ENCODE data around the gene FADS1.

Gene FADS1

GRCh38 chr11:61846362-61847020 is 29.7 kb upstream of the FADS1 start:
- DNase-seq (ENCODE audit: low read depth), result no peak

DNA sequence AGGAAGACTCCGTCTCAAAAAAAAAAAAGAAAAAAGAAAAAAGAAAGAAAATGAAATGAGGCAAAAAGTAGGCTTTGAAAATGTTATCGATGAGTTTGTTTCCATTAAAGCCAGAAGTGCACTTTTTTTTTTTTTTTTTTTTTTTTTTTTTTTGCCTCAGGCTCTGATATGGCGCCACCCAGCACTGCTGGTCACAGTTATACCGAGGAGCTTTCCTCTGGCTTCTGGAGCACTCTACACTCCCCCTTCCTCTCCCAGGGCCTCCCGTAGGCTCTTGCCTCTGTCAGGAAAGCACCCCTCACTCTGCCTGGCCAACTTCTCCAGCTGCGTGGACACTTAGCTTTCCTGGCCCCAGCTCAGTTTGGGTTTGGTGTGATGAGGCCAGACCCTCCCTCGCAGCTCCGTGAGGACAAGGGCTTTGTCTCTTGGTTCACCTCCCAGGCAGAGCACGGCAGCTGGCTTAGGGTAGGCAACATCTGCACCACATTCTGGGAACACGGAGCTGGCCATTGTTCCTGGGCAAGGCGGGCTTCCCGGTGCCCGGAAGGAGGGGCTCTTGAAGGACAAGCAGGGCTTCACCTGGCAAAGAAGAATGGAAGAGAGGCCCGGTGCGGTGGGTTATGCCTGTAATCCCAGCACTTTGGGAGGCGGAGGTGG is 28.2 kb upstream of the FADS1 start:
- DNase-seq (ENCODE audit: low read depth), result no peak

- DNase-seq (ENCODE audit: low read depth), result no peak
Measured at GRCh38 chr11:61842528-61842820, 25.7 kb upstream of the FADS1 start.

DNA sequence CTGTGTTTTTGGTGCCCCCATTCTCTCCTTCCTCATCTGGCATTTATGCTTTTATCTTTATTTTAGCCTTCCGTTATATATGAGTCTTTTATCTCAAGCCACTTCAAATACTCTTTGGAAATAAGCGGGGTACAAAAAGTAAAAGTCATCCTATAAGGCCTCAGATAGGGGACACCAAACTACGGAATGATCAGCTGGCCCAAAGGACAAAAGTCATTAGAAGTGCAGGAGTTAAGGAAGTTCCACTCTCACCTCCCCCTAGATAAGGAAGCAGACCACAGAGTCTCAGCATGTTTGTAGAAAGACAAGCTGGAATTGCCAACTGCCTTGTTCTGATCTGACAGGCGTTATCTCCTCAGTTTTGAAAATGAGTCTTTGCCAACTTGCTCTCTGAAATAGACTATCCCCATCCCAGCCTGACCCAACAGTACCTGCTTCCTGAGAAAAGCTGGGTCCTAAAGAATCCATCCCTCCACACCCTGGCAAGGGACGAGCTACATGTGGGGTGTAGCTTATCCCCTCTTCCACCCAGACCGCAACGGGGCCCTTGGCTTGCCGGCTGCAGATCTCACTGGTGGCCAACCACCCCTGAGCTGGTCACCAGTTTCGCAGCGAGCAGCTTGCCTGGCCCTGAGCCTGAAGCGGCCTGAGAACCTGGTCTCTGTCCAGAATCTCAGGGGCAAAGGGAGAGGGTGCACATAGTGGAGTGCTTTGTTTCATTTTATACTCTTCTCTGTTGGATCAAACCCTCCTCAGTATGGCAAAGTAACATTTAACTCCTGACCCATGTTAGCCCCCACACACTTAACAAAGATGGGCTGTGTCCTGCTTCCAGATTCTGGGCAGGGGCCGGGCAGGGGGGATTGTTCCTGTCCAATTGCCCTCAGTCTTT is 25.1 kb upstream of the FADS1 start:
- no peak for DNase-seq (ENCODE audit: low read depth)

DNA sequence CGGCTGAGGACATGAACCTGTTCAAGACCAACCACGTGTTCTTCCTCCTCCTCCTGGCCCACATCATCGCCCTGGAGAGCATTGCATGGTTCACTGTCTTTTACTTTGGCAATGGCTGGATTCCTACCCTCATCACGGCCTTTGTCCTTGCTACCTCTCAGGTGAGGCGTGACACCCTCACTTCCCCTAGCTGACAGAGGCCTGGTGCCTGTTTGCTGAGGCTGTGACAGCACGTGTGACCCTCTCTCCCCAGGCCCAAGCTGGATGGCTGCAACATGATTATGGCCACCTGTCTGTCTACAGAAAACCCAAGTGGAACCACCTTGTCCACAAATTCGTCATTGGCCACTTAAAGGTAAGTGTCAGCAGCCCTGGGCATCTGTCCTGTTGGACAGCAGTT is 23.6 kb upstream of the FADS1 start:
- no peak for DNase-seq (ENCODE audit: low read depth)

GRCh38 chr11:61839742-61840141 is 22.9 kb upstream of the FADS1 start:
- DNase-seq (ENCODE audit: low read depth), result no peak

GRCh38 chr11:61838921-61839320 is 22.1 kb upstream of the FADS1 start:
- DNase-seq (ENCODE audit: low read depth), result no peak

DNA sequence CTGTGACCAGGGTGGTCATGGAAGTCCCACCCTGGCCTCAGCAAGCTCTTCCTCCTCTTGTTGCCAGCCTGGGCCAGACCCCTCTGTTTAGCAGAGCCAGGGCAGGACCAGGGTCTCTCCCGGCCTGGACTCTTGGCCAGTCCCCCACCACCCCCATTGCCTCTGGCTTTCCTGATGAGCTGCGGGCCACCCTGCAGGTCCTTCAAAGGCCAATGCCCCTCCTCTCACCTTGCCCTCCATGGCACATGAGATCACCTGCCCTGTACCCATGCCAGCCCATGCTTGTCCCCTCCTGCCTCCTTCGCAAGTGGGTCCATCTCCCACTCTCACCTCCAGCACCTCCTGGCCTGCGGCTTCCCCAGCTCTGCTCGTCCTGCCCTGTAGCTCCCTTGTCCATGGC is 21.7 kb upstream of the FADS1 start:
- DNase-seq (ENCODE audit: low read depth), result no peak

- no peak for DNase-seq (ENCODE audit: low read depth)
Measured at GRCh38 chr11:61837411-61838005, 20.7 kb upstream of the FADS1 start.

DNA sequence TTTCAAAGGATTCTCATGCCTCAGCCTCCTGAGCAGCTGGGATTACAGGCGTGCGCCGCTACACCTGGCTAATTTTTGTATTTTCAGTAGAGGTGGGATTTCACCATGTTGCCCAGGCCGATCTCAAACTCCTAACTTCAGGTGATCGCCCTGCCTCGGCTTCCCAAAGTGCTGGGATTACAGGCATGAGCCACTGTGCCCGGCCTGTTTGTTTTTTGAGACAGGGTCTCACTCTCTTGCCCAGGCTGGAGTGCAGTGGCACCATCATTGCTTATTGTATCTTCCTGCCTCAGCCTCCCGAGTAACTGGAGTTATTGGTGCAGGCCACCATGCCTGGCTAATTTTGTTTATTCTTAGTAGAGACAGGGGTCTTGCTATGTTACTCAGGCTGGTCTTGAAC is 19.4 kb upstream of the FADS1 start:
- no peak for DNase-seq (ENCODE audit: low read depth)

- DNase-seq (ENCODE audit: low read depth), result no peak
Measured at GRCh38 chr11:61834278-61835048, 17.7 kb upstream of the FADS1 start.

GRCh38 chr11:61833926-61834277 is 17.1 kb upstream of the FADS1 start:
- no peak for DNase-seq (ENCODE audit: low read depth)

- no peak for DNase-seq (ENCODE audit: low read depth)
Measured at GRCh38 chr11:61833471-61833870, 16.7 kb upstream of the FADS1 start.

DNA sequence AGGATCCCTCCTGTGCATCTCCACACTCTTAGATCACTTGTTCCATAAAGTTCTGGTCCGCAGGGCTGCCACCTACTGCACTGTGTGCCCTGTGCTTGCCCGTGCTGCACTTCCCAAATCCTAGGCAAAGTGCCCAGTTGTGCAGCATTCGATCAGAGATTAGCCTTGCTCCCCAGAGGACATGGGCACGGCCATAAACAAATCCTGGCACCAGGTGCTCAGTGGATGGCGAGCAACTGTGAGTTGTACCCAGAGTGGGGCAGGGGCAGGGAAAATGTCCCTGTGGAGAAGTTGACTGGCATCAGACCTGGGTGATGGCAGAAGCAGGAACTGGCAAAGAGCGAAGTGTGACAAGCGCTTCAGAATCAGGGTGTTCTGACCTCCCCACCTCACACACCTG is 16.0 kb upstream of the FADS1 start:
- no peak for DNase-seq (ENCODE audit: low read depth)

- DNase-seq (ENCODE audit: low read depth), result no peak
Measured at GRCh38 chr11:61832207-61832606, 15.4 kb upstream of the FADS1 start.

DNA sequence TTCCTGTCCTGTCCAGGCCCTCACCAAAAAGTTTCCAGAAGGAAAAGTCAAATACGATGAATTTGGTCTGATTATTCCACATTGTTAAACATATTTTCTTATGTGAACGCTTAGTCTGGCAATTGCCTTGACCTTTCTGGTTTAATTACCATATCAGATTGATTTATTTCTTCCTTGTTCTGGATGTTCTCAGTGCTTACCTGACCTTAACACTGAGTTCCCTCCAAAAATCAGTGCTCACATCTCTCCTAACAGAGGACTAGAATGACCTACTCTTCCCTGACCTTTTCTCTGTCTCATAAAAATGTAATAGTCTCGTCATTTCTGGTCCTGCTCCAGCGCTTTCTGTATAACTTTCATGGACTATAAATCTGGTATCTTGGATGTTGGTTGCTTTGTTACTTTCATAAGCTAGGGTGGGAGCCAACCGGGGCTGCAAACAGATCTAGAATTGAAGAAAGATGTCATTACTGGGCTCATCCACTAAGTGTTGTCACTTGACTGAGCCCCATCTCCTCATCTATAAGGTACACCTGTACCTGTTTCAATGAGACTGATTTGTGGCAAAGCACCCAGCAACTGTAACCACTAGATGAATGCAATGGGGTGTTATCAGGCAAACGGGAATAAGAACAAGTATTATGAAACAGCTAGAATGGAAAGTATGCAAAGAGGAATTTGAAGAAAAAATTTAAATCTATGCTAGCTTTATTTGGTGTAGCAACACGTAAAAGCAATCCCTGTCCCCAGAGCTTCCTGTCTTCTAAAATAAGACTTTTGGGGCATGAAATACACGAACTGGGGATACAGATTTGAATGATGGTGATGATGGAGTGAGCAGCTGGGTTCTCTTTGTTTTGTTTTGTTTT is 13.7 kb upstream of the FADS1 start:
- no peak for DNase-seq (ENCODE audit: low read depth)

GRCh38 chr11:61829806-61830205 is 13.0 kb upstream of the FADS1 start:
- no peak for DNase-seq (ENCODE audit: low read depth)

- DNase-seq (ENCODE audit: low read depth), result no peak
Measured at GRCh38 chr11:61828629-61829407, 12.0 kb upstream of the FADS1 start.

GRCh38 chr11:61828379-61828628 is 11.5 kb upstream of the FADS1 start:
- DNase-seq (ENCODE audit: low read depth), result no peak

DNA sequence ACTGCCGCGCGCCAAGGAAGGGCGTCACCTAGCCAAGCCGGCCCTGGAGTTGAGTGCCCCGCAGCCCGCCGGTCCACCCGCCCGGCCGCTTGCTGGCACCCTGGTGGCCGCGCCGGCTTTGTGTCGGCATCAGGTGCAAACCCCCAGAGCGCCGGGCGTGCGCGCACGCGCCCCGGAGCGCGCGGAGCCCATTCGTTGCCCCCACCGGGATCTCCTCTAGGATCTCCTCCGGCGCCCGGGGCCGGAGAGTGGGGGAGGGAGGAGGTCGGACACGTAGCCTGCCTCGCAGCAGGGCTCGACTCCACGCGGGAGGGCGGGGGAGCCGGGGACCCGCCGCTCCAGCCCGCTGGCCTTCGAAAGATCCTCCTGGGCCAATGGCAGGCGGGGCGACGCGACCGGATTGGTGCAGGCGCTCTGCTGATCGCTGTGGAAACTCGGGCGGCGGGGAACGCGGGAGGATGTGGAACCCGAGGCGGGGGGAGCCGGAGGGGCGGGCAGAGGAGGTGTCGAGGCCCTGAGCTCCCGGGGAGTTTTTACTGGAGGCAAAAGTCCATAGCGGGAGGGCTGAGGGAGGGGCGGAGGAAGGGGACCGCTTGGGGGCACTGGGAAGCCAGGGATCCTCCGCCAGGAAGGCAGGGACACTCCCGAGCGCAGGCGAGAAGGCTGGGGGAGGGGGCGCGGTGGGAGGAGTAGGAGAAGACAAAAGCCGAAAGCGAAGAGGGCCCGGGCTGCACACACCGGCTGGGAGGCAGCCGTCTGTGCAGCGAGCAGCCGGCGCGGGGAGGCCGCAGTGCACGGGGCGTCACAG is 11.0 kb upstream of the FADS1 start, which contains the start of gene FADS2:
Gene FADS2 (plus strand): TSS at position 730 of the 808 bp plus-strand sequence. CDS start 91 bp downstream, outside the sequence.
- peak; percentile 66 for DNase-seq (ENCODE audit: low read depth)

Data from HS-27A (cell line).